Loucy (cell line): ENCODE measurements around the gene PKIB.

ENCODE experiments used
- EZH2phosphoT487 ChIP-seq: fragments of 200-600 bp; IDR thresholded peaks from 2 replicates; pipeline ENCODE4 v1.6.1; 2018; ENCODE audit warnings: antibody characterized with exemption, mild to moderate bottlenecking, moderate library complexity, borderline replicate concordance
- TF ChIP-seq, protein P1 (sequence below): fragments of 200-600 bp; sonication (generic); conservative IDR thresholded peaks from 2 replicates; pipeline ENCODE4 v1.5.1; 2014; ENCODE audit warnings: mild to moderate bottlenecking, antibody characterized with exemption, low read length

DNA sequence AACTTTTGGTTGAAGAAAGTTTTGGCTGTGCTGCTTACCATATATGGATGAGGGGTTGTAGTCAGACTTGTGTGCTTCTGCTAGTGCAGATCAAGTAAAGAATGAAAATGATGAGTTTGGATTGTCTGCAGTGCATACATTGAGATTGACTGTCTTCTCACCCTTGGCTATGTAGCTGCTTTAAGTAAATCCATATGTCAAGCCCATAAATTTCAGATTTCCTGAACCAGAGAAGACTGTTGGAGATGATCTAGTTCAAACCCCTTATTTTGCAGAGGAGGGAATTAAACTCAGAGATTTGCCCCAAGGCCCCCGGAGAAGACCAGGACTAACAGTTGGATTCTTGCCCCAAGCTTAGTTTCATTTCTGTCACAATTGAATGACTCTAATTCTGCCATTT, 67.2 kb downstream of the PKIB start:
- TF ChIP-seq, protein P1, sequence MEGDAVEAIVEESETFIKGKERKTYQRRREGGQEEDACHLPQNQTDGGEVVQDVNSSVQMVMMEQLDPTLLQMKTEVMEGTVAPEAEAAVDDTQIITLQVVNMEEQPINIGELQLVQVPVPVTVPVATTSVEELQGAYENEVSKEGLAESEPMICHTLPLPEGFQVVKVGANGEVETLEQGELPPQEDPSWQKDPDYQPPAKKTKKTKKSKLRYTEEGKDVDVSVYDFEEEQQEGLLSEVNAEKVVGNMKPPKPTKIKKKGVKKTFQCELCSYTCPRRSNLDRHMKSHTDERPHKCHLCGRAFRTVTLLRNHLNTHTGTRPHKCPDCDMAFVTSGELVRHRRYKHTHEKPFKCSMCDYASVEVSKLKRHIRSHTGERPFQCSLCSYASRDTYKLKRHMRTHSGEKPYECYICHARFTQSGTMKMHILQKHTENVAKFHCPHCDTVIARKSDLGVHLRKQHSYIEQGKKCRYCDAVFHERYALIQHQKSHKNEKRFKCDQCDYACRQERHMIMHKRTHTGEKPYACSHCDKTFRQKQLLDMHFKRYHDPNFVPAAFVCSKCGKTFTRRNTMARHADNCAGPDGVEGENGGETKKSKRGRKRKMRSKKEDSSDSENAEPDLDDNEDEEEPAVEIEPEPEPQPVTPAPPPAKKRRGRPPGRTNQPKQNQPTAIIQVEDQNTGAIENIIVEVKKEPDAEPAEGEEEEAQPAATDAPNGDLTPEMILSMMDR: no peak
- no peak for TF ChIP-seq EZH2phosphoT487
